NCI-H82 treated with DMSO at 0.1 percent for 48 hours (cell line): ENCODE measurements around the gene SLC35F3.
"Not testable (repeated sequence)": the region's sequence is repeated elsewhere in the genome, so short reads cannot be mapped to it uniquely, and the experiment has no call there.

Experiments
- DNase-seq: peaks from one replicate; lab custom pipeline; 2025; ENCODE audit not compliant: unreplicated experiment; lab: John Stamatoyannopoulos, UW

Gene SLC35F3

DNA sequence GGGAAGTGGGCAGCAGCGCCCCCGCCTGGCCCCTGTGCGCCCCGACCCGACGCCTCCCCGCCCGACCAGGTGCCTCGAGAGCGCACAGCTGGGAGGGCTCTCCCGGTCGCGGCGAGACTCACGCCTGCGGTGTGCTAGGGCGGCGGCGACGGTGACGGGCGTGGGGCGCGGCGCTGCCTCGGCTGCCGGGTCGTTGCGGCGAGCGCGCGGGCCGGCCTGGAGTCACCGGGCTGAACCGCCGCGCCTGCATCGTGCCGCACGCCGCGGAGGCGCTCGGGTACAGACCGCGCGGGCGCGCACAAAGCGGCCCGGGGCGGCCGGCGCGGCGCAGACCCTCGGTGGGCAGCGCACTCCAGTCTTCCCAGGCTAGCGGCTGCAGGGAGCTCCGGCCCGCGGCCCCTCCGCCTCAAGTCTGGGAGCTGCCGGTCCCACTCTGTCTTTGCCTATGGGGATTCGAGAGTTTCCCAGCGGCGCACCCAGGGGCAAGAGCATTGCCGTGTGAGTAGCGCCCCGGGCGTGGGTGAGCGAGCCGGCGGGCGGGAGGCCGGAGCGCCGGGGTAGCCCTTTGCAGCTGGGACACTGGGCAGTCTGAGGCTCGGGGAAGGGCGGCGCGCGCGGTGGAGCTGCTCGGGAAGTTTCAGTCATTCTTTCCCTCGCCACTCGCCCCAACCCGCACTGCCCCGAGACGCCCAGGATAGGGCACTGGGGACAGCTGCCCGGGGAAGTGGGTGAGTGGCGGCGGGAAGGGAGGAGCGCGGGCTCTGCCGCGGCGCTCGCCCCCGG is at the start of gene SLC35F3:
Gene SLC35F3, plus strand, starts transcription at position 44 of the 783 bp plus-strand sequence.
- peak; percentile 55 for DNase-seq

DNA sequence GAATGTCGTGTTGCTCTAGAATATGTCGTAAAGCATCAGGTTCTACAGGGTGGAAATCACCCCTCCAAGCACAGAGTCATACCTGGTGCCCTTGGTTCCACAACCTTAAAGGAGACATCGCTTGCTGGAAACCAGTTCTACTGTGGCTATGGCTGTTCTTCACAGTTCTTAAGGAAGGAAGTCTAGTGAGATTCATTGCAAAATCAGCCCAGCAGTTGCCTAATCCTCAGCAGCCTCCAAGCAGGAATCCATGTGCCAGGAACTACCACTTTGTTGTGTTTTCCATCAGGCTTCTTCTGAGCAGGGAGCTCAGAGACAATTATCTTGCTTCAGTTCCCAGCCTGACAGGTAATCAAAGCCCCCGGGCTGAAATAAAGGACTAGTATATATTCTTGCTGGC is 45.0 kb upstream of the SLC35F3 start:
- no peak for DNase-seq

DNA sequence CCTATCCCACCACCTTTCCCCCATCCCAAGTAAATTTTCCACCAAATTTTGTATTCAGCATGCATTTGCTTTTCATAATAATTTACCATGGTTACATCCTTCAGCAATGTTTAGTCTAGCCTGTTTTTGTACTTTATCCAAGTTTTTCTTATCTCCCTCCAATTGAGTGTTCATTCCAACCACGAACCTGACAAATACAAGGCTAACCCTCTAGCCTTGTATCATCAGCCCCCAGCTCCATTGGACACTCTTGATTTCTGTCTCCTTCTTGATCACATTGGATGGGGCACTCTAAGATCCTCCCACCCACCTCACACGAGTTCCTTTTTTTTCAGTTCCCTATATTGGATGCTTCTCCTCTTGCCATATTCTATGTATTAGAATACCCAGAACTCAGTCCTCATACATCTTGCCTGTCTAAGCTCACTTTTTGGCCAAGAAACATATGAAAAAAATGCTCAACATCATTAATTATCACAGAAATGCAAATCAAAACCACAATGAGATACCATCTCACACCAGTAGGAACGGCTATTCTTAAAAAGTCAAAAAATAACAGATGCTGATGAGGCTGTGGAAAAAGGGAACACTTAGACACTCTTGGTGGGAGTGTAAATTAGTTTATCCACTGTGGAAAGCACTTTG is 40.5 kb upstream of the SLC35F3 start:
- DNase-seq: no peak

DNA sequence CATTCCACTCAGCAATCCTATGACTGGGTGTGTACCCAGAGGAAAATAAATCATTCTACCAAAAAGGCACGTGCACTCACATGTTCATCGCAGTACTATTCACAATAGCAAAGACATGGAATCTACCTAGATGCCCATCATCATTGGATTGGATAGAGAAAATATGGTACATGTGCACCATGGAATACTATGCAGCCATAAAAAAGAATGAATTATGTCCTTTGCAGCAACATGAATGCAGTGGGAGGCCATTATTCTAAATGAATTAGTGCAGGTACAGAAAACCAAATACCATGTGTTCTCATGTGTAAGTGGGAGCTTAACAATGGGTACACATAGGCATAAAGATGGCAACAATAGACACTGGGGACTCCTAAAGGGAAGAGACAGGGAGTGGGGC is 39.9 kb upstream of the SLC35F3 start:
- DNase-seq: no peak

DNA sequence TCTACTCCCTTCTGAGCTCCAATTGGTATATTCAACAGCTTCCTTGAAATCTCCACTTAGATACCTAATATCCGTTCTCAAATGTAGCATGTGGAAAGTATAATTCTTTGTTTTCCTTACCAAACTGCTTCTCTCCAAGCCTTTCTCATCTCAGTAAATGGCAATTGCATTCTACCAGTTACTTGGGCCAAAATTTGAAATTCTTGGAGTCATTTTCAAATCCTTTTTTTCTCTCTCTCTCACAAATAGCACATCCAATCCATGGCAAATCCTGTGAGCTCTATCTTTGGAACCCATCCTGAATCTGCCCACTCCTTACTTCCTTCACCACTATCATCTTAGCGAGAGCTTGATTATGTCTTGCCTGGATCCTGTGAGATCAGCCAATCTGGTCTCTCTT is 39.3 kb upstream of the SLC35F3 start:
- DNase-seq: no peak

DNA sequence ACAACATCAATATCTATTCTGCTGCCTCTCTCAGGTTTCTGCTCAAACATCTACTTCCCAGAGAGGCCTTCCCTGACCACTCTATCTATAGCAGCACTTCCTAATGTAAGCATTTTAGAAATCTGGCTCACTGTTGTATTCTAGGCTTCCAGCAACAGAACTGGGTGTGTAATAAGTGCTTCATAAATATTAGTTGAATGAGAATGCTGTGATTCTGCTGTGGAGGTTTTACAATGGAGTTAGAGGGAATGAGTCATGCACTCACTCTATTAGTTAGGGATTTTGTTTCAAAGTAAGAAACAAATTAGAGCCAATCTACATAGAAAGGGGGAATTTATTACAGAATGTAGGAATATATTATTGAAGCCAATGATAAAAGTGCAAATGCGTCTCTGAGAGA is 38.6 kb upstream of the SLC35F3 start:
- no peak for DNase-seq

DNA sequence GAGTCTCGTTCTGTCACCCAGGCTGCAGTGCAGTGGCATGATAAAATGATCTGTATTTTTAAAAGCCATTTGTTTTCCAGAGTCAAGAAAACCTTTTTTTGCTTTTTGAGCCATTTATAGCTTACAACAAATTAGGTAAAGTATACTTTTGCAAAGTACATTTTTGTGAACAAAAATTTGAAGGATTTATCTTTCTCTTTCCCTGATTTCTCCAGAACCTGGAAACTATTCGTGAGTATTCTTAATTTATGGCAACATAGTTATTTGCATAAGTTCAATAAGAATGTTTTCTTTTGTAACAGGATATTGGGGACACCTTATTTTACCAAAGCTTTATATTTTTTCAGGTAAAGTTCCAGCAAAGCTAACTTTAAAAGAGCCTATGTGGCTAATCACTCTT is 37.4 kb upstream of the SLC35F3 start:
- no peak for DNase-seq

DNA sequence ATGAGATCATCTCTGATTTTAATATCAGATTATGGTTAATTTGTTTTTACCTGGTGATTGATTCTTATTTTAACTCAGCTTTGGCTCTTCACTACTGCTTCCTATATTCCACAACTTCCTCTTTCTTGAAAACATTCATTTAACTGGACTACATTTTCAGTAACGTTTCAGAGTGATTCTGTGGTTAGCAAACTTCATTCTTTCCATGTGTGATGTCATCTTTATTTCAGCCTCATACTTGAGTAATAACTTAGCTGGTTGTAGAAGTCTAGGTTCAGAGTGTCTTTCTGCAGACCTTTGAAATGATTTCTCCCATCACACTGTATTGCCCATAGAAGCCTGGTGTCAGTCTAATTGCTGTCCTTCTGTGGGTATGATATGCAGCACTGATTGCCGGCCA is 36.0 kb upstream of the SLC35F3 start:
- no peak for DNase-seq

DNA sequence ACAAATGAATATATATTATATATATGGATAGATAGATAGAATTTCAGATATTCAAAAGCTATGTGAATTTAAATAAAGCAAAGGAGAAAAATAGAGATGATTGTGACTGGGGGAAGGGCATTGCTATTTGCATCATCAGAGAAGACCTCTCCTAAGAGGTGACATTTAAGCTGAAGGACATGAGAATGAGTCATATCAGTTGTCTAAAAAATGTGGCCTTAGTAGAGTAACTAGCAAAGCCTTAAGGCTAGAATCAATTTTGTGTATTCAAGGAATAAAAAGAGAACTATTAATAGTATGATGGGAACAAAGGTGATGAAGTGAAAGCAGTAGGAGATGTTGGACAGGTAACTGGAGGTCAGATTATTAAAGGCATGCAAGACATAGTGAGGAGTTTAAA is 34.8 kb upstream of the SLC35F3 start:
- DNase-seq: no peak

DNA sequence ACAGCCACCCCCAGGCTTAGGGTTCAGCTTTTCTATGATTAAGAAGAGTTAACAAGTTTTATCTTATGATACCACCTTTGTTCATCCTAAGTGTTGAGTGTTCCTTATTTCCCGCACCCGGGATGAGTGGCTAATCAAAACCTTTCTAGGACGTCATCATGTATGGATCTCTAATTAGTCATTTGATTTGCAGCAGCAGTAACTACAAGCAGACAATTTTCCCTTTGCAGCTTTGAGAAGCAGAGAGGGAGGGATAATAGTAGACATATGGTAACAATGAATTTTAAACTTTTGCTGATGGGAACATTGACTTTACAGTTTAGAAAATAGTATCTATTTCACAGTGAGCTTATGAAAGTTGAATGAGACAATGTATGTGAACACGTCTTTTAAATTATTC is 30.8 kb upstream of the SLC35F3 start:
- no peak for DNase-seq

DNA sequence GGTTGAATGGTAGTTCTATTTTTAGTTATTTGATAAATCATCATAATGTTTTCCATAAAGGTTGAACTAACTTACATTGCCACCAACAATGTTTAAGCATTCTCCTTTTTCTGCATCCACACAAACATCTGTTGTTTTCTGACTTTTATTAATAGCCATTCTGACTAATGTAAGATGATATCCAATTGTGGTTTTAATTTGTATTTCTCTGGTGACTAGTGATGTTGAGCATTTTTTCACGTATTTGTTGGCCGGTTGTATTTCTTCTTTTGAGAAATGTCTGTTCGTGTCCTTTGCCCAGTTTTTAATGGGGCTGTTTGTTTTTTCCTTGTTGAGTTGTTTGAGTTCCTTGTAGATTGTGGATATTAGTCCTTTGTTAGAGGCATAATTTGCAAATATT is 24.6 kb upstream of the SLC35F3 start:
- DNase-seq: no peak

DNA sequence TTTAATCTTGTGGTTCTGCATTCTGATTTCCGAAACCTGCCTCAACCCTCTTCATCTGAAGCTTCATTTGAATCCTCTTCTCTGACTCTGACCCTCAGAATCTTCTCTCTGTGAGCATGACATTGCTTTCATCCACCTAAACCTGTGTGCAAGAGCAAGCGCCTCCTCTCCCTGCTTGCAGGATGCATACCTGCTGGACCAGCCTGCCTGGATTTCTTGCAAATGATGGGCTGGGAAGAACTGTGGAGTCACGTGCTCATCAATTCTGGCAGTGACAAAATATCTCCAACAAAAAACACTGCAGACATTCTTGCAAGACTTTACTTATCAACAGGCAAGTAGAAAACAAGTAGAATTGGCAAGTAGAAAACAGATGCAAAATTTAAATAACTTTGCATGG is 20.8 kb upstream of the SLC35F3 start:
- no peak for DNase-seq

DNA sequence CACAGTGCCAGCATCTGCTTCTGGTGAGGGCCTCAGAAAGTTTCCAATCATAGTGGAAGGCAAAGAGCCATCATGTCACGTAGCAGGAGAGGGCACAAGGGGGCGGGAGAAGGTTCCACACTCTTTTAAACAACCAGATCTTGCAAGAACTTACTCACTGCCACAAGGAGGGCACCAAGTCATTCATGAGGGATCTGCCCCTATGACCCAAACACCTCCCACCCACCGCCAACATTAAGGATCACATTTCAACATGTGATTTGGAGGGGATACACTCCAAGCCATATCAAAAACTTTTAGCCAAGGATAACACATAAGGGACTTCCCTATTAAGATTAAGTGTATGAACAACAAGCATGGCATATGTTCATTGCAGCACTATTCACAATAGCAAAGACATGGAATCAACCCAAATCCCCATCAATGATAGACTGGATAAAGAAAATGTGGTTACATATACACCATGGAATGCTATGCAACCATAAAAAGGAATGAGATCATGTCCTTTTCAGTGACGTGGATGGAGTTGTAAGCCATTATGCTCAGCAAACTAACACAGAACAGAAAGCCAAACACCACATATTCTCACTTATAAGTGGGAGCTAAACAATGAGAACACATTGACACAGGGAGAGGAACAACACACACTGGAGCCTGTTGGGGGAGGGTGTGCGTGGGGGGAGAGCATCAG is 19.9 kb upstream of the SLC35F3 start:
- DNase-seq: no peak

DNA sequence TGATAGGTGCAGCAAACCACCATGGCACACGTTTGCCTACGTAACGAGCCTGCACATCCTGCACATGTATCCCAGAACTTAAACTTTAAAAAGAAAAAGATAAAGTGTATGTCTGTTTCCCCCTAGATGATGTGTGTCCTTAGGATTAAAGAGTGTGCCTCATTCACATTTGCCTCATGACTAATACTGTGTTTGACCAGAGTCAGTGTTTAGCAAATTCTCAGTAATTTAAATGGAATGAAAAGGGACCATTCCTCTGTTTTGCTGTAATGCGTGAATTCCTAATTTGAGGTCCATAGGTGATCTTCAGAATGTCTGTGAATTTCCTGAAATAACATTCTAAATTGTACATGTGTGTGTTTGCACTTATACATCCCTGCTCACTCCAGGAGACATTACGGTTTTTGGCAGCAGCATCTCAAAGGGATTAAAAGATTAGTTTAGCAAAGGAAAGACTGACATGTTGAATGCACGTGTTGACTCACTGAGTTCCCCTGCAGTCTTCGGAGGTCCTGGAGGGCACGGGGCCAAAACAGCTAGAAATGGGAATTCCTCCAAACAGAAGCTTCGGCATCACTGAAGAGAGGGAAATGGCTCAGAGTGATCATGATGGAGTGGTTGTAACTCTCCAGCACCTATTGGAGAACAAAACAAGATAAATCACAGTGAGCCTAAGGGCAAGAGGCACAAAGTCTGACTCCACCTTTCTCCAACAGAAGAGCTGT is 19.1 kb upstream of the SLC35F3 start:
- peak; percentile 51 for DNase-seq

DNA sequence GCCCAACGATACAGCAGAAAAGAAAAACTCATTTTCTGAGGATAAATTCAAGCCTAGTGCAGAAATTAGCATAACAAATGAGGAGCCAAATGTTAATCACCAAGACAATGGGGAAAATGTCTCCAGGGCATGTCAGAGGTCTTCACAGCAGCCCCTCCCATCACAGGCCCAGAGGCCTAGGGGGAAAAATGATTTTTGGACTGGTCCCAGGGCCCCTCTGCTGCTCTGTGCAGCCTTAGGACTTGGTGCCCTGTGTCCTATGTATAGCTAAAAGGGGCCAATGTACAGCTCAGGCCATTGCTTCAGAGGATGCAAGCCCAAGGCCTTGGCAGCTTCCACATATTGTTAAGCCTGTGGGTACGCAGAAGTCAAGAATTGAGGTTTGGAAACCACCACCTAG is 13.3 kb upstream of the SLC35F3 start:
- not testable (repeated sequence) for DNase-seq

DNA sequence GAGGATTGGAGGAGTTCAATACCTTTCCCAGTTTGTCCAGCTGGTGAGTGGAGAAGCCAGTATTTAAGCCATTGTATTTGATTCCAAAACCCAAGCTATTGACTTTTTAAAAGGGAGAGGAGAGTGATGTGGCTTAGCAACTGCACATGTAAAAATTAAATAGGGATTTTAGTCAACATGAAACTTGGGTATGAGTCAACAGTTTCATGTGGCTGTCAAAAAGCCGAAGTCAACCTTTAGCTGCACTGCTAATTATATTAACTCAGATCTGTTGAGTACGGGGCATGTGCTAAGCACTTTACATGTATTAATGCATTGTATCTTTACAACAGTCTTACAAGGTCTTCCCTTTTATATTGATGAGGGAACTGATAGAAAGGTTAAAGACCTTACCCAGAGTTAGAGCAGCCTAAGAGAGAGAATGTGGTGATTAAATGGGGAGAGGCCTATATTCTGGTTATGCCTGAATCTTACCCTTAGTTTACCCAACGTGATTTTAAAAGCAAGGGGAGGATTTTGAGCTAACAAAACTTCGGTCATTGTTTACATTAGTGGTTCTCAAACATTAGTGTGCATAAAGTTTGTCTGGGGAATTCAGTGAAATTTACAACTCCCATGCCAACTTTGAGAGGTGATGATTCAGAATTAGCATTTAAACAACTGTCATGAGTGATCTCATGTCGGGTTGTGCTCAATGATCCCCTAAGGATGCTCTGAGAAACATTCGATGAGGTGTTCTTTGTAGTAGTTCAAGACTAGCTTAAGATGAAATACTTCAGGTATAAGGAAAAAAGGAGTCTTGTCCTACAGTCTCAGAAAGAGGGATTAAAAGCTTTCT is 6.9 kb upstream of the SLC35F3 start:
- no peak for DNase-seq

DNA sequence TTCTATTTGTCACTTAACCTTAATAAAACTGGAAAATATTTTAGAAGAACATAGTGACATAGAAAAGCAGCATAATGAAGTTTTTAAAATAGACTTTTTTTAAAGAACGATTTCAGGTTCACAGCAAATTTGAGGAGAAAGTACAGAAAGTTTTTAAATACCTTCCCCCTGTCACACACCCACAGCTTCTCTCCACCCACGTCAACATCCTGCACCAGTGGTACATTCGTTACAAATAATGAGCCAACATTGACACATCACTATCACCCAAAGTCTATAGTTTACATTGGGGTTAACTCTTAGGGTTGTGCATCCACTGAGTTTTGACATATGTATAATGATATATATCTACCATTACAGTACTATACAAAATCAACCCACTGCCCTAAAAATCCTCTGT is 3.0 kb upstream of the SLC35F3 start:
- no peak for DNase-seq

DNA sequence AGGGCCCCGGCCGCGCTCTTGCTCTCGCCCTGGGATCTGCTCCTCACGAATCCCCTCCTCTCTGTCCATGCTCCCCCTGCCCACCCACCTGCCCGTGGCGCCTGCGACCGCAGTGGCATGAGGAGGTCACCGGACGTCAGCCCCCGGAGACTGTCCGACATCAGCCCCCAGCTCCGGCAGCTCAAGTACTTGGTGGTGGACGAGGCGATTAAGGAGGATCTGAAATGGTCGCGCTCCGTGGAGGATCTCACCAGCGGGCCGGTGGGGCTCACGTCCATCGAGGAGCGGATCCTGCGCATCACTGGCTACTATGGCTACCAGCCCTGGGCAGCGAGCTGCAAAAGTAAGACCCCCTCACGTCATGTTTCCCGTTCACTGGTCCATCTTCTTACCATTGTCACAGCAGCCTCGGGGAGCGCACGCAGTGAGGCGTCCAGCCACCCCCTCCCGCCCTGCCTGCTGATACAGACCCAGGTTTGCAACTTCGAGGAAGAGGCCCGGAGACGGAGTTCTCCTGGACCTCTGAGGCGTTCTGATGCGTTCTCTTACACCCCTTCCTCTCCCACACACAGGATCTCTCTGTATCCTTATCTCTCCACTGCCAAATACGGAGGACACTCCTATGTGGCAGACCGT is 1.1 kb downstream of the SLC35F3 start:
- no peak for DNase-seq

DNA sequence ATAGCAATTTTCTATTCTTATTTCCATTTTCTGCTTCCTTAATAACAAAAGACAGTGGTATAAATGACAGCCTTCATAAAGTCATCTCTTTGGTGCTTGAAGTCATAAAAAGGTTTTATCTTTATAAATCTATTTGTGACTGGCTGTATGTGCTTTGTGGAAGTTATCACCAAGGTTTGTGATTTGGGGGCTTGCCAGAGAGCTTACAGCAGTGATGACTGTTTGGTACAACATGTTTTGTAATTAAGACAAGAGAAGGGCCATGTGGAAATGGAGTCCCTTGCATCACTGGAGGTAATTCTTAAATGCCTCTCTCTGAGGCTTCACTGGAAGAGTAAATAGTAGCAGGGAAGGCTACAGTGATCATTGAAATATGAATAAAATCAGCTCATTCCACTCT is 2.7 kb downstream of the SLC35F3 start:
- no peak for DNase-seq

DNA sequence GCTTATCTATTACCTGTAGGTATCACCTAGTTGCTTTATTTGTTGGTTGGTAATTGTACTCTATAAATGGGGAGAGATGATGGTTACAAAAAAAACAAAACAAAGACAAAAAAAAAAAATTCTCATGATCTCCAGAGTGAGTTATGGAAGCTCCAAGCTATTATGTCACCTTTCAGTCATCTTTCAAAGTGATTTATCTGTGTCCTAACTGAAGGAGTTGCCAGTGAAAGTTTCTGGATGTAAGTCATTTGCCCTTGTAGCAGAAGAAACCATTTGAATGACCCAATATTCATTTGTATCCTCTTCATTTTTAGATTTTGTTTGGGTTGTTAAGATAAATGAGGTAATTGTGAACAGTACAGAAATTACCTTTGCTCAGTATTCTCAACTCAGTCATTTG is 3.6 kb downstream of the SLC35F3 start:
- DNase-seq: no peak
